HG03064 (cell line): Measurements from ENCODE around the gene CDC42BPB.

Experiments
- ATAC-seq: cut with Tn5 transposase; IDR thresholded peaks from one replicate; pipeline ENCODE4 v1.9.1; 2021; ENCODE audit warnings: low read depth; ENCODE audit not compliant: unreplicated experiment

CDC42BPB gene

GRCh38 chr14:102949062-102949800 is 108.1 kb downstream of the CDC42BPB start:
- ATAC-seq: no peak

GRCh38 chr14:102948698-102949061 is 108.7 kb downstream of the CDC42BPB start:
- ATAC-seq: no peak

GRCh38 chr14:102947321-102948103 is 109.8 kb downstream of the CDC42BPB start:
- no peak for ATAC-seq

GRCh38 chr14:102945346-102946130 is 111.8 kb downstream of the CDC42BPB start:
- ATAC-seq: no peak

- no peak for ATAC-seq
These were observed 112.7 kb downstream of the CDC42BPB start for GRCh38 chr14:102944448-102945330.

GRCh38 chr14:102943979-102944378 is 113.4 kb downstream of the CDC42BPB start:
- ATAC-seq: no peak

- ATAC-seq: no peak
These were observed 113.9 kb downstream of the CDC42BPB start for GRCh38 chr14:102943454-102943853.

GRCh38 chr14:102942069-102942468 is 115.3 kb downstream of the CDC42BPB start:
- ATAC-seq: no peak

GRCh38 chr14:102941419-102942011 is 115.8 kb downstream of the CDC42BPB start:
- ATAC-seq: no peak

GRCh38 chr14:102940729-102941362 is 116.5 kb downstream of the CDC42BPB start:
- ATAC-seq: no peak

GRCh38 chr14:102939820-102940561 is 117.4 kb downstream of the CDC42BPB start:
- no peak for ATAC-seq

- ATAC-seq: no peak
These were observed 118.0 kb downstream of the CDC42BPB start for GRCh38 chr14:102939329-102939728.

GRCh38 chr14:102938191-102938590 is 119.2 kb downstream of the CDC42BPB start:
- ATAC-seq: no peak

GRCh38 chr14:102937331-102938175 is 119.8 kb downstream of the CDC42BPB start:
- no peak for ATAC-seq

GRCh38 chr14:102935756-102936155 is 121.6 kb downstream of the CDC42BPB start:
- no peak for ATAC-seq

- no peak for ATAC-seq
These were observed 123.6 kb downstream of the CDC42BPB start for GRCh38 chr14:102933618-102934231.

GRCh38 chr14:102932484-102933248 is 124.7 kb downstream of the CDC42BPB start:
- no peak for ATAC-seq
